Posterior cingulate gyrus (tissue), 11 donors: ENCODE data around the gene MAP1B.
"Not testable (repeated sequence)": the region's sequence is repeated elsewhere in the genome, so short reads cannot be mapped to it uniquely, and the experiment has no call there.

ENCODE experiments used
- DNase-seq, 10 donors: peaks; one replicate each; pipeline versions ENCODE4 v3.0.0 to v3.0.0-alpha.2; 2020 to 2021; ENCODE audit warnings: mixed read lengths in 3 of 10
- intact Hi-C: fragments of 100-400 bp; cut with DNase I; formaldehyde crosslinking; loops from one replicate; pipeline ENCODE4 v1.15.1; 2023

Gene MAP1B

GRCh38 chr5:72156946-72157624 lies 49.8 kb downstream of the MAP1B start:
- intact Hi-C loops, result no loop called here
- no peak for DNase-seq

GRCh38 chr5:72157625-72157962 lies 50.3 kb downstream of the MAP1B start:
- DNase-seq, result no peak
- intact Hi-C loops, result no loop called here

GRCh38 chr5:72159501-72159911 lies 52.2 kb downstream of the MAP1B start:
- intact Hi-C loops, result no loop called here
- DNase-seq, result no peak

- no peak for DNase-seq
- intact Hi-C loops, result no loop called here
Measured at GRCh38 chr5:72160329-72160728, 53.1 kb downstream of the MAP1B start.

- intact Hi-C loops, result no loop called here
Measured at GRCh38 chr5:72160959-72161358, 53.7 kb downstream of the MAP1B start.

DNA sequence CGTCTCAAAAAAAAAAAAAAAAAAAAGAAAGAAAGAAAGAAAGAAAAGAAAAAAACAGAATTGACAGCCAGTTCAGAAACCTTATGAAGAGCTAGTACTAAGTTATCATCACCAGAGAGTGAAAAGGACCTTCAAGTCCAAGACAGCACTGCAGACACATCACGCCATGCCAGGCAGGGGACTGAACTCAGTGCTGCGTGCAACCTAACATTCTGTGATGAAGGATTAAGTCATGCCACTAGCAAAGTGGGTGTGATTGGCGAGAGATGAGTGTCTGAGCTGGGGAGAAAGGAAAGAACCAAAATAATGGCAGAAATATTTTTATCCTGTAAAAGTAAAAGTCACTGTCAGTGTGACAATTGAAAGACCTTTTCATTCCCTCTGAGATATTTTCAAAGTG lies 54.7 kb downstream of the MAP1B start:
- intact Hi-C loops, result no loop called here
- DNase-seq, result no peak

More at GRCh38 chr5:72160959-72161358, 53.7 kb downstream of the MAP1B start:
- no peak for DNase-seq

DNA sequence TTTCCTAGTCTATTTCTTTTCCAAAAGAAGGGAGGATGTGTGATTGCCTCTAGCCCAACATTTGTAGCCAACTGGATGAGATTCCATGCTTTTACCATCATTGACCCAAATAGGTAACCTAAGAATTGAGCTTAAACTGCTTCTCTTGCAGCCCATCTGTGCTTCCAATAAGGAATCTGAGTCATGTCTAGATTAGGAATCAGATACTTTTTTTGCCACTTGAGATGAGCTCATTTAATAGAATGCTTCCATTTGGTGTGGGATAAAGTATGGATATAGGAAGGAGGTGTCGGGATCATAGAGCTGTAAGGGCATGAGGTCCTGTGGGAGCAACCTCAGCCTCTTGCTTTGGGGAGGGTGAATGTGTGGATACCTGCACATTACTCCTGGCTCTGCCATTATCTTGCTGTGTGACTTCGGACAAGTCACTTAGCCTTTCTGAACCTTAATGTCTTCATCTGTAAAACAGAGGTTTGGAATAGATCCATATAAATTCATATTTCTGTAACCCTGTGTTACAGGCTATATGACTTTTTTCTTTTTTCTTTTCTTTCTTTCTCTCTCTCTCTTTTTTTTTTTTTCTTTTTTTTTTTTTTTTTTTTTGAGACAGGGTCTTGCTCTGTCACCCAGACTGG lies 56.2 kb downstream of the MAP1B start:
- intact Hi-C loops, result no loop called here
- DNase-seq, result no peak

GRCh38 chr5:72166070-72166979 lies 59.0 kb downstream of the MAP1B start:
- intact Hi-C loops, result no loop called here

DNA sequence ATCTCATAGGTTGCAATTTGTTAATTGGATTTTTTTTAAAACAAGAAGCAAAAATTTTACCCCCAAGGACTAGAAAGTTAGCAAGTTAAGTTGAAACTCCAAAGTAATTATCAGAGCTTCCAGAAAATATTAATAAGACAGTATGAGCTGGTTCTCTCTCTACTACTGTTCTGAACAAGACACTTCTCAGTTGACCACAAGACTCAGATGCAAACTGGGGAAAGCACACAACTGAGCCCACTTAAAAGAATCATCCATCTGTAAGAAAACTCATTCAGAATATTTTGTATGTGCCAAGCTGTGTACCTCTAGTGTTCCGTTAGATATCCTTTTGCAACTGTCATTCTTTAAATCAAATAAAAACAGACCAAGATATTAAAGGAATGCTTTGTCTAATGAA lies 60.0 kb downstream of the MAP1B start:
- DNase-seq, result no peak
- intact Hi-C loops, result no loop called here

More at GRCh38 chr5:72166070-72166979, 59.0 kb downstream of the MAP1B start:
- peak; percentile 45 to 94 (median 64) for DNase-seq

- DNase-seq, result no peak
- intact Hi-C loops, result no loop called here
Measured at GRCh38 chr5:72167804-72168203, 60.5 kb downstream of the MAP1B start.

DNA sequence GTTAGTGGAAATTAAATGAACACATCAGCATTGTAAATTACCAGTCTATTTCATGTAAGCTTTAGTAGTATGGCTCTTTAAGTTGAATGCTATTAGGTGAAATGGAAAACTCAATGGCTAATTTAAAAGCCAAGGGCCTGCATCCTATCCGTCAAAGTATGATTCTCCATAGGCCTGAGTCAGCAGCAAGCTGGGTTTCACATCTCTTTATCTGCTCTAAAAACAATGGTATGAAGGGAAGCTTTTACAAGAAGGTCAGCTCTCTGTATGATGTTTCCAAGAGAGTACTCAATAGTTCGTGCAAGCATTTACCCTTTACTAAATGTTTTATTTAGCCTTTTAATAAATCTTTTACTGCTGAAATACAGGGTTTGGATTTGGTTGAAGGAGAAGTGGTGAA lies 62.8 kb downstream of the MAP1B start:
- no peak for DNase-seq
- intact Hi-C loops, result no loop called here

DNA sequence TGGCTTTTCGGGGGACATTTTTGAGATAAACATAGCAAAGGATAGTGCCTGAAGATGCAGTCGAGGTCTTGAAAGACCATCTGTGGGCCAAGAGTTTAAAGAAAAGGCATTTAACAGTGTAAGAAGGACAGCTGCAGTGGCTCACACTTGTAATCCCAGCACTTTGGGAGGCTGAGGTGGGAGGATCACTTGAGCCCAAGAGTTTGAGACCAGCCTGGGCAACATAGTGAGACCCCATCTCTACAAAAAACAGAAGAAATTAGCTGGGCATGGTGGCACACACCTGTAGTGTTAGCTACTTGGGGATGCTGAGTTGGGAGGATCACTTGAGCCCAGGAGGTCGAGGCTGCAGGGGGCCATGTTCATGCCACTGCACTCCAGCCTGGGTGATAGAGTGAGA lies 63.9 kb downstream of the MAP1B start:
- intact Hi-C loops, result not testable (repeated sequence)

DNA sequence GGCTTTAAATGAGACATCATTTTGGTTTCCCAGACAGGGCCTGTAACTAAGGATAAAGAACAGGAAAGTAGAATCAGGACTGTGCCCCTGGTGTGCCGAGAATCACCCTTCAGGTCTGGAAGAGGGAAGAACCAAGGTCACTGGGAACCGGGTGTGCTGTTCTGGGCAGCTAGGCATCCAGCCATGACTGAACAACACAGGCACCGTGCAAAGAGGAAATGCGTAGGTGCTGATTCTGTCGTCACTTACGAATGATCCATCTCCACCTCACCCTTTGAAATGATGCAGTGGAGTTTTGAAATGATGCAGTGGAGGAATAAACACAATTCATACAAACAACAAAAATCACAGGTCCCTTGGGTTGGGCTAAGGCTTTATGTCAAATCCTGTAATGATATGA lies 64.4 kb downstream of the MAP1B start:
- no peak for DNase-seq
- intact Hi-C loops, result no loop called here

More for the DNA sequence above, 63.9 kb downstream of the MAP1B start:
- DNase-seq, result not testable (repeated sequence)

DNA sequence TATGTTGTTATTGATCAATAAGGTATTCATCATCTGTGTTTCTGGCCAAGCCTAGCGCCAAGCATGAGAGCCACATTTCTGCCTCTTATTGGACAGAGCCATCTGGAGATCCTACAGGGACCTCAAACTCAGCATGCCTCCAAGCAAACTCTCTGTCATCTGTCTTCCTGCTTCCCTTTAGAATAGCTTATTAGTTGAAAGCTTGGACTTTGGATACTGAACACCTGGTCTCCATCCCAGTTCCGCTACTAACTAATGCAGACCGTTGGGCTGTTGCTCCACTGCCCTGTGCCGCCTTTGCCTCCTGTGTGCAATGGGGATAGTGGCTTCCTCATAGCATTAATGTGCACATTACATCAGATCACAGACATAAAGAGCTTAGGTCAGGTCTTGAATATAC lies 65.5 kb downstream of the MAP1B start:
- DNase-seq, result no peak

GRCh38 chr5:72177538-72177937 lies 70.3 kb downstream of the MAP1B start:
- DNase-seq, result no peak
- intact Hi-C loops, result no loop called here

More for the DNA sequence above, 65.5 kb downstream of the MAP1B start:
- intact Hi-C loops, result no loop called here

- intact Hi-C loops, result no loop called here
- peak in 8 of 10 donors; percentile 22 to 90 (median 66) for DNase-seq
Measured at GRCh38 chr5:72179028-72179815, 71.9 kb downstream of the MAP1B start.

- intact Hi-C loops, result loop anchor here (10.0 kb wide), 1 partner anchor 65 kb away; no protein-coding TSS in a partner anchor
- DNase-seq, result peak in 3 of 10 donors; percentile 49 to 87 (median 76)
Measured at GRCh38 chr5:72179816-72180440, 72.7 kb downstream of the MAP1B start.

DNA sequence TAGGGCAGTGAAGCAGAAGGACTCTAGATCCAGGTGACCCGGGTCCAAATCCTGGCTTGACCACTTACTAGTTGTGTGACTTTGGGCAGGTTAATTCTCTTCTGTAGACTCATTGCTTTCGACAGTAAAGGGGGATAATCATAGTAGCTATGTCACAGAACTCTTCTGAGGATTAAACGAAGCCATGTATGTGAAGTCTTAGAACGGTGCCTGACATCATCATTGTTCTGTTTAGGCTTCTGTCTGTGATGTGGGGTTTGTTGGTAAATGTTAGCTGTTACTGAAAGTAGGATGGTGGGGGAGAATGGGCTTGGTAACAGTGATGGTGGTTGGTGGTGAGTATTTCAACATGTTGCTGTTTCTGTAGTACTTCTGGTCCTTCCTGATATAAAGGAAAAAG lies 73.7 kb downstream of the MAP1B start:
- intact Hi-C loops, result loop anchor here (10.0 kb wide), 1 partner anchor 64 kb away; no protein-coding TSS in a partner anchor

DNA sequence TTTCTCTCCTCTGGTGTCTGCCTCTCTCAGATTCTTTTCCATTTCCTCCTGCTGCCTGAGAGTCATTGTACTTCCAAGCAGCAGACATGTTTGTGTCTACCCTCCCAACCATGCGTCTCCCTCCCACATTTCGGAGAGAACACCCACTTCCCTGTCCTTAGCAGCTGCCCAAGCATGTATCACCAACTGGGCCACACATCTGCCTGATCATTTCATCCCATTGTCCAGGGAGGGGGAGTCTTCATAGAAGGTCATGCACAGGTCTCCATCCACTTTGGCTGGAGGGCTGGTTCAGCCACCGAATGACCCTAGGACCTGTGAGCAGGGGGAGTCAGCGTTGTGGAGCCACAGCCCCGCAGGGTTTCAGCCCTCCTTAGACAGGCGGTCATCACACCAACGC lies 75.4 kb downstream of the MAP1B start:
- intact Hi-C loops, result loop anchor here (10.0 kb wide), 1 partner anchor 62 kb away; no protein-coding TSS in a partner anchor
- DNase-seq, result no peak

More for the DNA sequence above, 73.7 kb downstream of the MAP1B start:
- no peak for DNase-seq

- intact Hi-C loops, result loop anchor here (10.0 kb wide), 1 partner anchor 62 kb away; no protein-coding TSS in a partner anchor
Measured at GRCh38 chr5:72183101-72183520, 75.8 kb downstream of the MAP1B start.

More at GRCh38 chr5:72183101-72183520, 75.8 kb downstream of the MAP1B start:
- peak in 1 of 10 donors; percentile 19 for DNase-seq
